Coronary artery (tissue), 2 donors: ENCODE measurements around the gene PCDHA7.
"Not testable (repeated sequence)": the region's sequence is repeated elsewhere in the genome, so short reads cannot be mapped to it uniquely, and the experiment has no call there.

Source experiments
- DNase-seq: peaks from one replicate; pipeline ENCODE4 v3.0.0-alpha.2; 2017; ENCODE audit warnings: low spot score
- H3K27ac ChIP-seq, 2 donors: fragments of 200-600 bp; sonication (generic); one replicate each; pipeline ENCODE4 v1.5.1; 2016 to 2019
- H3K4me3 ChIP-seq: fragments of 200-600 bp; sonication (generic); 2 replicates; pipeline ENCODE4 v1.5.1; 2016; ENCODE audit warnings: mild to moderate bottlenecking, moderate library complexity
- TF ChIP-seq, protein P1 (sequence below): fragments of 200-600 bp; sonication (generic); IDR thresholded peaks from one replicate; pipeline ENCODE4 v1.5.1; 2019; ENCODE audit warnings: antibody characterized with exemption

Gene PCDHA7

DNA sequence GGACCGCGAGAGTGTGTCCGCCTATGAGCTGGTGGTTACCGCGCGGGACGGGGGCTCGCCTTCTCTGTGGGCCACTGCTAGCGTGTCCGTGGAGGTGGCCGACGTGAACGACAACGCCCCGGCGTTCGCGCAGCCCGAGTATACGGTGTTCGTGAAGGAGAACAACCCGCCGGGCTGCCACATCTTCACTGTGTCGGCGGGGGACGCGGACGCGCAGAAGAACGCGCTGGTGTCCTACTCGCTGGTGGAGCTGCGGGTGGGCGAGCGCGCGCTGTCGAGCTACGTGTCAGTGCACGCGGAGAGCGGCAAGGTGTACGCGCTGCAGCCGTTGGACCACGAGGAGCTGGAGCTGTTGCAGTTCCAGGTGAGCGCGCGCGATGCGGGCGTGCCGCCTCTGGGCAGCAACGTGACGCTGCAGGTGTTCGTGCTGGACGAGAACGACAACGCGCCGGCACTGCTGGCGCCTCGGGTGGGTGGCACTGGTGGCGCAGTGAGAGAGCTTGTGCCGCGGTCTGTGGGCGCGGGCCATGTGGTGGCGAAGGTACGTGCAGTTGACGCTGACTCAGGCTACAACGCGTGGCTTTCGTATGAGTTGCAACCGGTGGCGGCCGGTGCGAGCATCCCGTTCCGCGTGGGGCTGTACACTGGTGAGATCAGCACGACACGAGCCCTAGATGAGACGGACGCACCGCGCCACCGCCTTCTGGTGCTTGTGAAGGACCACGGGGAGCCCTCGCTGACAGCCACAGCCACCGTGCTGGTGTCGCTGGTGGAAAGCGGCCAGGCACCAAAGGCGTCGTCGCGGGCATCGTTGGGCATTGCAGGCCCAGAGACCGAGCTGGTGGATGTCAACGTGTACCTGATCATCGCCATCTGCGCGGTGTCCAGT, 1.8 kb downstream of the PCDHA7 start:
- TF ChIP-seq, protein P1, sequence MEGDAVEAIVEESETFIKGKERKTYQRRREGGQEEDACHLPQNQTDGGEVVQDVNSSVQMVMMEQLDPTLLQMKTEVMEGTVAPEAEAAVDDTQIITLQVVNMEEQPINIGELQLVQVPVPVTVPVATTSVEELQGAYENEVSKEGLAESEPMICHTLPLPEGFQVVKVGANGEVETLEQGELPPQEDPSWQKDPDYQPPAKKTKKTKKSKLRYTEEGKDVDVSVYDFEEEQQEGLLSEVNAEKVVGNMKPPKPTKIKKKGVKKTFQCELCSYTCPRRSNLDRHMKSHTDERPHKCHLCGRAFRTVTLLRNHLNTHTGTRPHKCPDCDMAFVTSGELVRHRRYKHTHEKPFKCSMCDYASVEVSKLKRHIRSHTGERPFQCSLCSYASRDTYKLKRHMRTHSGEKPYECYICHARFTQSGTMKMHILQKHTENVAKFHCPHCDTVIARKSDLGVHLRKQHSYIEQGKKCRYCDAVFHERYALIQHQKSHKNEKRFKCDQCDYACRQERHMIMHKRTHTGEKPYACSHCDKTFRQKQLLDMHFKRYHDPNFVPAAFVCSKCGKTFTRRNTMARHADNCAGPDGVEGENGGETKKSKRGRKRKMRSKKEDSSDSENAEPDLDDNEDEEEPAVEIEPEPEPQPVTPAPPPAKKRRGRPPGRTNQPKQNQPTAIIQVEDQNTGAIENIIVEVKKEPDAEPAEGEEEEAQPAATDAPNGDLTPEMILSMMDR, result no peak
- no peak for DNase-seq
- no peak overlapping the region for H3K4me3 ChIP-seq
- H3K27ac ChIP-seq, result no peak overlapping the region

DNA sequence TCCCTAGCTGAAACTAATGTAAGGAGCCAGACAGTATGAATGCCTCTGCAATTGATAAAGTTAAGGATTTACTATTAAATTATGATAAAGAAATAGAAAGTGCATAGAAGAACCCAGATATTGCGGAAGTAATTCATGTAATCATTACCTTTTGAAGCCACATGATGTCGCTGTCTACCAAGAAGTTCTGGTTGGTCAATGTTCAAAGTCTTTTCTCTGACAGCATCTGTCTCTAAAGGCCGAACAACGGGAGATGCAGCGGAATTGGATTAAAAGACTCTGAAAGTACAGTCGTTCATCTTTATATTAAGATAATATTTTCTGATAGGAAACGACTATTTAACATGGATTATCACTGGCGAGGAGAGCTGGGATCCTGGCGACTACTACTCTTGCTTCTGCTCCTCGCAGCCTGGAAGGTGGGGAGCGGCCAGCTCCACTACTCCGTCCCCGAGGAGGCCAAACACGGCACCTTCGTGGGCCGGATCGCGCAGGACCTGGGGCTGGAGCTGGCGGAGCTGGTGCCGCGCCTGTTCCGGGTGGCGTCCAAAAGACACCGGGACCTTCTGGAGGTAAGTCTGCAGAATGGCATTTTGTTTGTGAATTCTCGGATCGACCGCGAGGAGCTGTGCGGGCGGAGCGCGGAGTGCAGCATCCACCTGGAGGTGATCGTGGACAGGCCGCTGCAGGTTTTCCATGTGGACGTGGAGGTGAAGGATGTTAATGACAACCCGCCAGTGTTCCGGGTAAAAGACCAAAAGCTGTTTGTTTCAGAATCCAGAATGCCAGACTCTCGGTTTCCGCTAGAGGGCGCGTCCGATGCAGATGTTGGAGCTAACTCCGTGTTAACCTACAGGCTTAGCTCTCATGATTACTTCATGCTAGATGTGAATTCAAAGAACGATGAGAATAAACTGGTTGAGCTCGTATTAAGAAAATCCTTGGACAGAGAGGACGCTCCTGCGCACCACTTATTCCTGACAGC, 7.2 kb downstream of the PCDHA7 start, which contains the start of gene PCDHA8:
Gene PCDHA8 (plus strand): TSS at position 210 of the 985 bp plus-strand sequence. CDS start 135 bp downstream, at position 345.
- H3K4me3 ChIP-seq, result no peak within 1 kb of the TSS
- TF ChIP-seq, protein P1, result no peak
- no peak within 1 kb of the TSS for H3K27ac ChIP-seq
- DNase-seq, result no peak

DNA sequence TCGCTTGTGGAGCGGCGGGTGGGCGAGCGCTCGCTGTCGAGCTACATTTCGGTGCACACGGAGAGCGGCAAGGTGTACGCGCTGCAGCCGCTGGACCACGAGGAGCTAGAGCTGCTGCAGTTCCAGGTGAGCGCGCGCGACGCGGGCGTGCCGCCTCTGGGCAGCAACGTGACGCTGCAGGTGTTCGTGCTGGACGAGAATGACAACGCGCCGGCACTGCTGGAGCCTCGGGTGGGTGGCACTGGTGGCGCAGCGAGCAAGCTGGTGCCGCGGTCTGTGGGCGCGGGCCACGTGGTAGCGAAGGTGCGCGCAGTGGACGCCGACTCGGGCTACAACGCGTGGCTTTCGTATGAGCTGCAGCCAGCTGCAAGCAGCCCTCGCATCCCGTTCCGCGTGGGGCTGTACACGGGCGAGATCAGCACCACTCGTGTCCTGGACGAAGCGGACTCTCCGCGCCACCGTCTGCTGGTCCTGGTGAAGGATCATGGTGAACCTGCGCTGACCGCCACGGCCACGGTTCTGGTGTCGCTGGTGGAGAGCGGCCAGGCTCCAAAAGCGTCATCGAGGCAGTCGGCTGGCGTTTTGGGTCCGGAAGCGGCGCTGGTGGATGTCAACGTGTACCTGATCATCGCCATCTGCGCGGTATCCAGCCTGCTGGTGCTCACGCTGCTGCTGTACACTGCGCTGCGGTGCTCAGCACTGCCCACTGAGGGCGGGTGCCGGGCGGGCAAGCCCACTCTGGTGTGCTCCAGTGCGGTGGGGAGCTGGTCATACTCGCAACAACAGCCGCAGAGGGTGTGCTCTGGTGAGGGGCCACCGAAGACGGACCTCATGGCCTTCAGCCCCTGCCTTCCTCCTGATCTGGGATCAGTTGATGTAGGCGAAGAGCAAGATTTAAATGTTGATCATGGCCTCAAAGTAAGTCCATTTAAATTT, 9.0 kb downstream of the PCDHA7 start:
- no peak for DNase-seq
- TF ChIP-seq, protein P1, result no peak
- Histone ChIP-seq H3K4me3 (no peak overlapping the region), H3K27ac (no peak overlapping the region)

DNA sequence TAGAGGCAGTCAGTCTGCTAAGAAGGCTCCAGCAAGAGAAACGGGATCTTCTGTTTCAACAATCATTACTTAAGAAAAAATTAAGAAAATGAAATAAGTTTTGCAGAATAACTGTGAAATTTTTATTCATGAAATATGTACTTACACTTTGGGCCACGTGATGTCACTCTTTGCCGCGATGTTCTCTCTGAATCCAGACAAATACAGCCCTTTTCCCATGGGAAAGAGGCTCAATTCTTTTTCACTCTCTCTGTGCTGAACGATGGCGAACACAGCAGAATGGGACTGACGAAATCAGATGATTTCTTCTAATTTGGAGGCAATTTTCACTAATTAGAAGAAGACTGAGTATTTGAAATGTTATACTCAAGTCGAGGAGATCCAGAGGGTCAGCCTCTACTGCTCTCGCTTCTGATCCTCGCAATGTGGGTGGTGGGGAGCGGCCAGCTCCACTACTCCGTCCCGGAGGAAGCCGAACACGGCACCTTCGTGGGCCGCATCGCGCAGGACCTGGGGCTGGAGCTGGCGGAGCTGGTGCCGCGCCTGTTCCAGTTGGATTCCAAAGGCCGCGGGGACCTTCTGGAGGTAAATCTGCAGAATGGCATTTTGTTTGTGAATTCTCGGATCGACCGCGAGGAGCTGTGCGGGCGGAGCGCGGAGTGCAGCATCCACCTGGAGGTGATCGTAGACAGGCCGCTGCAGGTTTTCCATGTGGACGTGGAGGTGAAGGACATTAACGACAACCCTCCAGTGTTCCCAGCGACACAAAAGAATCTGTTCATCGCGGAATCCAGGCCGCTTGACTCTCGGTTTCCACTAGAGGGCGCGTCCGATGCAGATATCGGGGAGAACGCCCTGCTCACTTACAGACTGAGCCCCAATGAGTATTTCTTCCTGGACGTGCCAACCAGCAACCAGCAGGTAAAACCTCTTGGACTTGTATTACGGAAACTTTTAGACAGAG, 14.4 kb downstream of the PCDHA7 start, which contains the start of gene PCDHA9:
Gene PCDHA9 (plus strand): TSS at position 244 of the 964 bp plus-strand sequence. CDS start 114 bp downstream, at position 358.
- not testable (repeated sequence) for H3K27ac ChIP-seq, DNase-seq, H3K4me3 ChIP-seq

DNA sequence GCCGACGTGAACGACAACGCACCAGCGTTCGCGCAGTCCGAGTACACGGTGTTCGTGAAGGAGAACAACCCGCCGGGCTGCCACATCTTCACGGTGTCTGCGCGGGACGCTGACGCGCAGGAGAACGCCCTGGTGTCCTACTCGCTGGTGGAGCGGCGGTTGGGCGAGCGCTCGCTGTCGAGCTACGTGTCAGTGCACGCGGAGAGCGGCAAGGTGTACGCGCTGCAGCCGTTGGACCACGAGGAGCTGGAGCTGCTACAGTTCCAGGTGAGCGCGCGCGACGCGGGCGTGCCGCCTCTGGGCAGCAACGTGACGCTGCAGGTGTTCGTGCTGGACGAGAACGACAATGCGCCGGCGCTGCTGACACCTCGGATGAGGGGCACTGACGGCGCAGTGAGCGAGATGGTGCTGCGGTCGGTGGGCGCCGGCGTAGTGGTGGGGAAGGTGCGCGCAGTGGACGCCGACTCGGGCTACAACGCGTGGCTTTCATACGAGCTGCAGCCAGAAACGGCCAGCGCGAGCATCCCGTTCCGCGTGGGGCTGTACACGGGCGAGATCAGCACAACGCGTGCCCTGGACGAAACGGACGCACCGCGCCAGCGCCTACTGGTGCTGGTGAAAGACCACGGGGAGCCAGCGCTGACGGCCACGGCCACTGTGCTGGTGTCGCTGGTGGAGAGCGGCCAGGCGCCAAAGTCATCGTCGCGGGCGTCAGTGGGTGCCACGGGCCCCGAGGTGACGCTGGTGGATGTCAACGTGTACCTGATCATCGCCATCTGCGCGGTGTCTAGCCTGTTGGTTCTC, 16.0 kb downstream of the PCDHA7 start:
- not testable (repeated sequence) for H3K4me3 ChIP-seq, H3K27ac ChIP-seq, DNase-seq

DNA sequence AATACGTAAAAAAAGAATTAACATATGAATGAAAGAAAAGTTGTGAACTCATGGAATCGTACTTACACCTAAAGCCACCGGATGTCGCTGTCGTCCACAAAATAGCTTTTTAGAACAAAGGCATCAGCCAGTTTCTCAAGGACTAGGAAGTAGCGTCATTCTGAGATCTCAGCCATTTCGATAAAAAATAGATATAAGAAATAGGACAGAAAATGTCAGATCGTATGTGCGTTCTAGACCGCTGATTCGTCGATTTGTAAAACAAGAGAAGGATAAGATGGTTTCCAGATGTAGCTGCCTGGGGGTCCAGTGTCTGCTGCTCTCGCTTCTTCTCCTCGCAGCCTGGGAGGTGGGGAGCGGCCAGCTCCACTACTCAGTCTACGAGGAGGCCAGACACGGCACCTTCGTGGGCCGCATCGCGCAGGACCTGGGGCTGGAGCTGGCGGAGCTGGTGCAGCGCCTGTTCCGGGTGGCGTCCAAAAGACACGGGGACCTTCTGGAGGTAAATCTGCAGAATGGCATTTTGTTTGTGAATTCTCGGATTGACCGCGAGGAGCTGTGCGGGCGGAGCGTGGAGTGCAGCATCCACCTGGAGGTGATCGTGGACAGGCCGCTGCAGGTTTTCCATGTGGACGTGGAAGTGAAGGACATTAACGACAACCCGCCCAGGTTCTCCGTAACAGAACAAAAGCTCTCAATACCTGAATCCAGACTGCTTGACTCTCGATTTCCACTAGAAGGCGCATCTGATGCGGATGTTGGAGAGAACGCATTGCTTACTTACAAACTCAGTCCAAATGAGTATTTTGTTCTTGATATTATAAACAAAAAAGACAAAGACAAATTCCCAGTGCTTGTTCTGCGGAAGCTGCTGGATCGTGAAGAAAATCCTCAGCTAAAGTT, 22.0 kb downstream of the PCDHA7 start, which contains the start of gene PCDHA10:
Gene PCDHA10 (plus strand): TSS at position 126 of the 903 bp plus-strand sequence. CDS start 152 bp downstream, at position 278.
- Histone ChIP-seq H3K27ac (no peak within 1 kb of the TSS), H3K4me3 (peak within 1 kb of the TSS; percentile 62)
- no peak for DNase-seq

More for the DNA sequence above, 22.0 kb downstream of the PCDHA7 start, which contains the start of gene PCDHA10:
- TF ChIP-seq, protein P1, result no peak
